ENCODE data around the gene CTSL. TPM values are rescaled to one million over a fixed set of nuclear protein-coding genes. Genes with fewer than 3 reads are reported as not detected.

CTSL gene
- polyA plus RNA-seq, 2 of the 4 experiments (the other 2 are of a cell fraction) = 725 to 902 TPM

DNA sequence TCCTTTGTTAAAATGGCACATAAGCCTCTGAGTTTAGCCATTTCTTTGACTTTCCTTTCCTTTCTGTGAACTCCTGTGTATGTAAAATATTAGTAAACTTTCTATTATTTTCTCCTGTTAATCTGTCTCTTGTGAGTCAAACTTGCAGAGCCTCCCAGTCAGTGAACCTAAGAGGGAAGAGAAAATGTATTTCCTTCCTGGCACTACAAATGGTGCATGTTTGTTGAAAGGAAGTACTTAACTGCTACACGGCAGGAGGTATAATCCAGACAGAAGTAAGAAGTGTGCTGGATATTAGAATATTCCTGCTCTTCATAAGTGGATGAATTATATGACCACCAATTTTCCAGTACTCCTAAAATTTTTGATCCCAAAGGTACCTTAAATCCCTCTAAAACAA lies 23.0 kb downstream of the CTSL start:
- H3K4me3 ChIP-seq = no peak overlapping the region
- no peaks in the 10 kb centered on the region for H3K4me1 ChIP-seq
- FAIRE-seq (no peak), DNase-seq (ENCODE audit: low read depth in 1 of 2, low spot score in 1 of 2) (no peak), ATAC-seq (no peak)
- 0 out of 3 replicates have a peak, but pooled peaks cover 3% of the 10 kb centered on the region for H3K9me3 ChIP-seq
- TF ChIP-seq MAFK (IDR thresholded peaks at IDR 0.05; ENCODE audit: partially characterized antibody) (no peak), BHLHE40 (IDR thresholded peaks at IDR 0.05; ENCODE audit: low read depth, low read length) (no peak)
- CTCF ChIA-PET = interaction anchor here (1.0 kb wide), 1 partner anchor 16 kb away, joined by 3 read pairs; no protein-coding TSS in a partner anchor
- no peak overlapping the region for H3K27ac ChIP-seq
- WGBS (ENCODE audit: missing lambda C conversion rate) = 45% methylated on average over 1 of the region's 1 CpG
- H3K4me2 ChIP-seq = no peak overlapping the region
- POLR2A ChIA-PET = no interaction called here

GRCh38 chr9:87749335-87750035 lies 23.6 kb downstream of the CTSL start:
- DNase-seq (ENCODE audit: low read depth in 1 of 2, low spot score in 1 of 2) = no peak
- WGBS (ENCODE audit: missing lambda C conversion rate) = 69% methylated on average over 5 of the region's 5 CpGs
- ChIA-PET CTCF (interaction anchor here (0.7 to 1.3 kb wide), 4 partner anchors 17 to 65 kb away, joined by 3 to 5 read pairs (median 3); no protein-coding TSS in a partner anchor), POLR2A (no interaction called here)
- H3K4me3 ChIP-seq = no peak overlapping the region
- no peaks in the 10 kb centered on the region for H3K4me1 ChIP-seq
- TF ChIP-seq CBX2 (IDR thresholded peaks at IDR 0.05; ENCODE audit: borderline replicate concordance, low read depth) (no peak), SMC3 (IDR thresholded peaks at IDR 0.05) (no peak), HEYL (CRISPR knock-in tag; IDR thresholded peaks at IDR 0.05) (no peak)
- TF ChIP-seq, protein P1, sequence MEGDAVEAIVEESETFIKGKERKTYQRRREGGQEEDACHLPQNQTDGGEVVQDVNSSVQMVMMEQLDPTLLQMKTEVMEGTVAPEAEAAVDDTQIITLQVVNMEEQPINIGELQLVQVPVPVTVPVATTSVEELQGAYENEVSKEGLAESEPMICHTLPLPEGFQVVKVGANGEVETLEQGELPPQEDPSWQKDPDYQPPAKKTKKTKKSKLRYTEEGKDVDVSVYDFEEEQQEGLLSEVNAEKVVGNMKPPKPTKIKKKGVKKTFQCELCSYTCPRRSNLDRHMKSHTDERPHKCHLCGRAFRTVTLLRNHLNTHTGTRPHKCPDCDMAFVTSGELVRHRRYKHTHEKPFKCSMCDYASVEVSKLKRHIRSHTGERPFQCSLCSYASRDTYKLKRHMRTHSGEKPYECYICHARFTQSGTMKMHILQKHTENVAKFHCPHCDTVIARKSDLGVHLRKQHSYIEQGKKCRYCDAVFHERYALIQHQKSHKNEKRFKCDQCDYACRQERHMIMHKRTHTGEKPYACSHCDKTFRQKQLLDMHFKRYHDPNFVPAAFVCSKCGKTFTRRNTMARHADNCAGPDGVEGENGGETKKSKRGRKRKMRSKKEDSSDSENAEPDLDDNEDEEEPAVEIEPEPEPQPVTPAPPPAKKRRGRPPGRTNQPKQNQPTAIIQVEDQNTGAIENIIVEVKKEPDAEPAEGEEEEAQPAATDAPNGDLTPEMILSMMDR (IDR thresholded peaks at IDR 0.05) = no peak
- H3K27ac ChIP-seq = no peak overlapping the region
- no peak for ATAC-seq
- H3K9me3 ChIP-seq = 0 out of 3 replicates have a peak, but pooled peaks cover 3% of the 10 kb centered on the region
- H3K4me2 ChIP-seq = no peak overlapping the region
- no peak for FAIRE-seq

DNA sequence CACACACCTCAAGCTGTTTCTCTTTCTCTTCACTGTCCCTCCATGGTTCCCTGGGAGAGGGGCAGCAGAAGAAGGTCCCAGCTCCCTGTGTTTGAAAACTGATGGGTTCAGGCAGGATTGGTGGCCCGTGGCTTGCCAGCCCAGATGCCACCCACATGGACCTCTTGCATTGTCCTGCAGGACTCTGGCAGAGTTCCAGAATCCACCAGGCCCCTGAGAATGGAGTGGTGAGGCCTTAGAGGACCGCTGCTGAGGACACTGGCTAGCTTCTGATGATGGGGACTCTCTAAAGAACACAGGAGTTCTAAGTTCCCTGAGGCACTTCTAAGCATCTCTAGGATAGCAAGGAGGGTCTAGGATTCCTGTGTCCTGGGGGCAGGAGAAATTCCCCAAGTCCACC lies 24.8 kb downstream of the CTSL start:
- no peak for DNase-seq (ENCODE audit: low read depth in 1 of 2, low spot score in 1 of 2)

DNA sequence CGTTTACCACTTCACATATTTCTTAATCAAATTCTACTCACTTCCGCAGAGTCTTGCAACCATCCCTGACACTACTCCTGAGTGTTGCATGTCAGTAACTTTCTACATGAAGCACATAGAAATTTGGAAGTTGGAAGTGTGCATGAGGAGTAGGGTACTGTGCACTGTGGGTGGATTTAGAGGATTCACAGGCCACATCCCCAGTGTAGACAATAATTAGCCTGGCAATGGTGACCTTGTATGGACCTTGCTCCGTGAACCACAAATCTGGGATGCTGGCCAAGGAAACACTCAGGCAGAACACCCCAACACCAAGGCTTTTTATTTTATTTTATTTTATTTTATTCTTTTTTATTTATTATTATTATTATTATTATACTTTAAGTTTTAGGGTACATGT lies 25.5 kb downstream of the CTSL start:
- ChIA-PET POLR2A (no interaction called here), CTCF (no interaction called here)
- DNase-seq (ENCODE audit: low read depth in 1 of 2, low spot score in 1 of 2) = no peak
- no peak overlapping the region for H3K4me3 ChIP-seq
- FAIRE-seq = no peak
- TF ChIP-seq KDM1A (IDR thresholded peaks at IDR 0.05; ENCODE audit: low read depth) = no peak
- no peak for TF ChIP-seq KDM5A (IDR thresholded peaks at IDR 0.05)
- no peak for TF ChIP-seq NFE2L2 (conservative IDR thresholded peaks at IDR 0.05; ENCODE audit: low read length)
- TF ChIP-seq EP300 (IDR thresholded peaks at IDR 0.05) = no peak
- no peak for TF ChIP-seq BHLHE40 (IDR thresholded peaks at IDR 0.05; ENCODE audit: low read depth, low read length)
- no peak for TF ChIP-seq CBX2 (IDR thresholded peaks at IDR 0.05; ENCODE audit: borderline replicate concordance, low read depth)
- TF ChIP-seq HOXB13 (CRISPR knock-in tag; IDR thresholded peaks at IDR 0.05; ENCODE audit: low read depth) = no peak
- TF ChIP-seq, protein P2, sequence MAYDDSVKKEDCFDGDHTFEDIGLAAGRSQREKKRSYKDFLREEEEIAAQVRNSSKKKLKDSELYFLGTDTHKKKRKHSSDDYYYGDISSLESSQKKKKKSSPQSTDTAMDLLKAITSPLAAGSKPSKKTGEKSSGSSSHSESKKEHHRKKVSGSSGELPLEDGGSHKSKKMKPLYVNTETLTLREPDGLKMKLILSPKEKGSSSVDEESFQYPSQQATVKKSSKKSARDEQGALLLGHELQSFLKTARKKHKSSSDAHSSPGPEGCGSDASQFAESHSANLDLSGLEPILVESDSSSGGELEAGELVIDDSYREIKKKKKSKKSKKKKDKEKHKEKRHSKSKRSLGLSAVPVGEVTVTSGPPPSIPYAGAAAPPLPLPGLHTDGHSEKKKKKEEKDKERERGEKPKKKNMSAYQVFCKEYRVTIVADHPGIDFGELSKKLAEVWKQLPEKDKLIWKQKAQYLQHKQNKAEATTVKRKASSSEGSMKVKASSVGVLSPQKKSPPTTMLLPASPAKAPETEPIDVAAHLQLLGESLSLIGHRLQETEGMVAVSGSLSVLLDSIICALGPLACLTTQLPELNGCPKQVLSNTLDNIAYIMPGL (CRISPR knock-in tag; IDR thresholded peaks at IDR 0.05; ENCODE audit: borderline replicate concordance) = no peak
- TF ChIP-seq CHD4 (IDR thresholded peaks at IDR 0.05; ENCODE audit: borderline replicate concordance) = no peak
- TF ChIP-seq ZFP36 (IDR thresholded peaks at IDR 0.05; ENCODE audit: borderline replicate concordance, partially characterized antibody) = no peak
- WGBS (ENCODE audit: missing lambda C conversion rate) = 60% methylated on average over 3 of the region's 3 CpGs
- no peak for ATAC-seq
- 0 out of 3 replicates have a peak, but pooled peaks cover 3% of the 10 kb centered on the region for H3K9me3 ChIP-seq
- no peaks in the 10 kb centered on the region for H3K4me1 ChIP-seq
- H3K4me2 ChIP-seq = no peak overlapping the region
- no peak overlapping the region for H3K27ac ChIP-seq

More for the DNA sequence above, 24.8 kb downstream of the CTSL start:
- Histone ChIP-seq H3K9me3 (0 out of 3 replicates have a peak, but pooled peaks cover 3% of the 10 kb centered on the region), H3K4me2 (no peak overlapping the region), H3K4me3 (no peak overlapping the region), H3K4me1 (no peaks in the 10 kb centered on the region), H3K27ac (no peak overlapping the region)
- WGBS (ENCODE audit: missing lambda C conversion rate) = 33% methylated on average over 1 of the region's 2 CpGs
- FAIRE-seq (no peak), ATAC-seq (no peak)
- CTCF ChIA-PET = interaction anchor here (1.3 kb wide), 1 partner anchor 61 kb away, joined by 5 read pairs; no protein-coding TSS in a partner anchor
- POLR2A ChIA-PET = no interaction called here
- TF ChIP-seq, protein P3, sequence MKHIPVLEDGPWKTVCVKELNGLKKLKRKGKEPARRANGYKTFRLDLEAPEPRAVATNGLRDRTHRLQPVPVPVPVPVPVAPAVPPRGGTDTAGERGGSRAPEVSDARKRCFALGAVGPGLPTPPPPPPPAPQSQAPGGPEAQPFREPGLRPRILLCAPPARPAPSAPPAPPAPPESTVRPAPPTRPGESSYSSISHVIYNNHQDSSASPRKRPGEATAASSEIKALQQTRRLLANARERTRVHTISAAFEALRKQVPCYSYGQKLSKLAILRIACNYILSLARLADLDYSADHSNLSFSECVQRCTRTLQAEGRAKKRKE (CRISPR knock-in tag; IDR thresholded peaks at IDR 0.05; ENCODE audit: low read depth) = no peak
- TF ChIP-seq CHD4 (IDR thresholded peaks at IDR 0.05; ENCODE audit: borderline replicate concordance) (no peak), CBX8 (IDR thresholded peaks at IDR 0.05) (no peak), POLR2AphosphoS2 (conservative IDR thresholded peaks at IDR 0.05; ENCODE audit: low read length) (no peak)
- TF ChIP-seq, protein P1 (IDR thresholded peaks at IDR 0.05) = no peak
